Activated B cell treated with CpG ODN at 0.5 μM for 24 hours (primary cell): ENCODE results near the gene C6orf62. TPM values are rescaled to one million over a fixed set of nuclear protein-coding genes. Genes with fewer than 3 reads are reported as not detected.
A peak's percentile ranks its signal among the peaks of the same experiment; 100 is the strongest.
"Not testable (repeated sequence)": the region's sequence is repeated elsewhere in the genome, so short reads cannot be mapped to it uniquely, and the experiment has no call there.

ENCODE experiments used
- ATAC-seq: fragments of 200-7000 bp; cut with Tn5 transposase; one replicate; pipeline ENCODE4 v1.10.0; 2021; ENCODE audit warnings: low read depth, mild to moderate bottlenecking, moderate library complexity
- CTCF ChIA-PET: fragments of 350-600 bp; sonication (Branson Sonifier 250); formaldehyde crosslinking; loops from one replicate; lab custom pipeline; 2021; ENCODE audit warnings: antibody characterized with exemption; lab: Charles Lee
- POLR2A ChIA-PET: fragments of 350-600 bp; sonication (Branson Sonifier 250); formaldehyde crosslinking; loops from one replicate; lab custom pipeline; 2021; ENCODE audit warnings: antibody characterized with exemption; lab: Charles Lee
- DNase-seq: peaks from one replicate; pipeline ENCODE4 v3.0.0; 2022
- H3K27ac Mint-ChIP-seq: one replicate; pipeline ENCODE4 v1.8.0; 2020; ENCODE audit warnings: mixed read lengths
- H3K27me3 Mint-ChIP-seq: one replicate; pipeline ENCODE4 v1.8.0; 2021; ENCODE audit warnings: mixed read lengths
- H3K36me3 Mint-ChIP-seq: one replicate; pipeline ENCODE4 v1.8.0; 2021; ENCODE audit warnings: low read depth, mixed read lengths
- H3K4me1 Mint-ChIP-seq: one replicate; pipeline ENCODE4 v1.8.0; 2021; ENCODE audit warnings: mixed read lengths
- H3K4me3 Mint-ChIP-seq: one replicate; pipeline ENCODE4 v1.8.0; 2020; ENCODE audit warnings: mild to moderate bottlenecking, mixed read lengths
- H3K9me3 Mint-ChIP-seq: one replicate; pipeline ENCODE4 v1.8.0; 2020; ENCODE audit warnings: mixed read lengths
- intact Hi-C: fragments of 100-400 bp; cut with micrococcal nuclease; formaldehyde crosslinking; loops from one replicate; pipeline ENCODE4 v1.15.1; 2024
- total RNA-seq: library from RNA; stranded (reverse); gene quantifications from 2 replicates; pipeline ENCODE4 v1.2.3, GENCODE V29; 2022
- TF ChIP-seq, protein P1 (sequence below): fragments of 200-600 bp; IDR thresholded peaks from one replicate; pipeline ENCODE4 v1.8.0; 2022; ENCODE audit warnings: antibody characterized with exemption, mild to moderate bottlenecking

The C6orf62 gene
- total RNA-seq, 1 donor from 2014 or later, result 135 TPM

DNA sequence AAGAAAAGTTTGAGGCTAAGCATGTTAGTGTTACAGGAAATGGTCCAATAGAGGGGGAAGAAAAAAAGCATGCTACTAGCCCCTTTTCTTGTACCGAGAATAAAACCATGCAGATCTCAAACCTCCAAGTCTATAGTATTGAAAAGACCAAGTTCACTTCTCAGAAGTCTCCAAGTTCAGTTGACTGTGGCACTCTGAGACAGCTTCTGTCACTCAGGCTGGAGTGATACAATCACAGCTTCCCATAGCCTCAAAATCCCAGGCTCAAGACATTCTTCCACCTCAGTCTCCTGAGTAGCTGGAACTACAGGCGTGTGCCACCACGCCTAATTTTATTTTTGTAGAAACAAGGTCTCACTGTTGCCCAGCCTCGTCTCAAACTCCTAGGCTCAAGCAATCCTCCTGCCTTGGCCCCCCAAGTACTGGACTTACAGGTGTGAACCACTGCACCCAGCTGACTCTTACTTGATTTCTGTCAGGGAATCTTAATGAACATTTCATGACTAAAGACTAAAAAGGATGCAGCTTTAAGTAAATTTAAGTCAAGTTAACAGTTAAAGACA is 16.2 kb downstream of the C6orf62 start:
- intact Hi-C loops, result no loop called here
- H3K9me3 Mint-ChIP-seq, result no peaks in the 10 kb centered on the region
- no peaks in the 10 kb centered on the region for H3K27me3 Mint-ChIP-seq
- POLR2A ChIA-PET, result interaction anchor here (0.5 to 1.3 kb wide), 4 partner anchors 10 to 27 kb away, joined by 3 to 5 read pairs (median 4); partner anchors contain the start of gene C6orf62
- CTCF ChIA-PET, result interaction anchor here (3.4 kb wide), 1 partner anchor 122 kb away, joined by 14 read pairs; no protein-coding TSS in a partner anchor
- peaks cover 21% of the 10 kb centered on the region for H3K4me1 Mint-ChIP-seq
- TF ChIP-seq, protein P1, sequence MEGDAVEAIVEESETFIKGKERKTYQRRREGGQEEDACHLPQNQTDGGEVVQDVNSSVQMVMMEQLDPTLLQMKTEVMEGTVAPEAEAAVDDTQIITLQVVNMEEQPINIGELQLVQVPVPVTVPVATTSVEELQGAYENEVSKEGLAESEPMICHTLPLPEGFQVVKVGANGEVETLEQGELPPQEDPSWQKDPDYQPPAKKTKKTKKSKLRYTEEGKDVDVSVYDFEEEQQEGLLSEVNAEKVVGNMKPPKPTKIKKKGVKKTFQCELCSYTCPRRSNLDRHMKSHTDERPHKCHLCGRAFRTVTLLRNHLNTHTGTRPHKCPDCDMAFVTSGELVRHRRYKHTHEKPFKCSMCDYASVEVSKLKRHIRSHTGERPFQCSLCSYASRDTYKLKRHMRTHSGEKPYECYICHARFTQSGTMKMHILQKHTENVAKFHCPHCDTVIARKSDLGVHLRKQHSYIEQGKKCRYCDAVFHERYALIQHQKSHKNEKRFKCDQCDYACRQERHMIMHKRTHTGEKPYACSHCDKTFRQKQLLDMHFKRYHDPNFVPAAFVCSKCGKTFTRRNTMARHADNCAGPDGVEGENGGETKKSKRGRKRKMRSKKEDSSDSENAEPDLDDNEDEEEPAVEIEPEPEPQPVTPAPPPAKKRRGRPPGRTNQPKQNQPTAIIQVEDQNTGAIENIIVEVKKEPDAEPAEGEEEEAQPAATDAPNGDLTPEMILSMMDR, result no peak
- no peak overlapping the region for H3K4me3 Mint-ChIP-seq
- DNase-seq, result no peak
- no peak for ATAC-seq
- peak overlapping the region; percentile 50 for H3K27ac Mint-ChIP-seq
- peaks cover 75% of the 10 kb centered on the region for H3K36me3 Mint-ChIP-seq

DNA sequence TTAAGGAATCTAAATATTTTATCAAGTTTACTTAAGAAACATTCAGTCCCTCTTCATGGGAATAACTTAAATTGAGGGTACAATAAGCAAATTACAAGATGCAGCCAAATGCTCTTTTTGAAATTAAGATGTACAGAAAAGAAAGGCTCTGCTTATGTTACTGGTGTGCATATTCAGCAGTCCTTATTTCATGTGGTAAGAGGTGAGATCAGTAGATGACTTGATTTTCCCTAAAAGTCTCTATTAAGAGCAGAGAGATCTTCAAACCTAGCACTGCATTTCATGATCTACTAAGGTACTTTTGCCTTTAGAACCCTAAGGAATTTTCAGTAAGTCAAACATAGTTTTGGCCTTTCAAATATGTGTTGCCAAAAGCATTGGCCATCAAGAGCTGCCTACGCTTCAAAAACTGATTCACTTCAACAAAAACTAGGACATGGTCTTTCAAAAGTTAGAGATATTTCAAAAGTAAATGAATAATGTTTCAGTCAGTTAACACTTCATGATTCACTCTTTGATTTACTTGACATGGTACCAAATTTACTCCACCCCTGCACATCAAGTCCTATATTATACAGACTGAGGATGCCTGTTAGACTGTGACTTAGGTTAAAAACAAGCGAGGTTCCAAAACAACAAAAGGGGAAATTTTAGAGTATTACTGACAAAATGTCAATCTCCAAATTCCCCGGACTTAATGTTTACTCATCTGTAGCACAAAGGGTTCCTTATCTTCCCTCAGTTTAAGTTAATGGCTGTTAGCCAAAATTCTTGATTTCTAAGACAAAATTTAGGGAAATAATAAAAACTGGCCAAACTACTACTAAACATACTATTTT is 19.2 kb downstream of the C6orf62 start:
- peaks cover 47% of the 10 kb centered on the region for H3K36me3 Mint-ChIP-seq
- H3K4me1 Mint-ChIP-seq, result peaks cover 16% of the 10 kb centered on the region
- no peaks in the 10 kb centered on the region for H3K9me3 Mint-ChIP-seq
- peak overlapping the region; percentile 14 for H3K27ac Mint-ChIP-seq
- intact Hi-C loops, result no loop called here
- no peak overlapping the region for H3K4me3 Mint-ChIP-seq
- TF ChIP-seq, protein P1, result no peak
- ChIA-PET POLR2A (no interaction called here), CTCF (no interaction called here)
- H3K27me3 Mint-ChIP-seq, result no peaks in the 10 kb centered on the region
- DNase-seq, result no peak
- no peak for ATAC-seq

DNA sequence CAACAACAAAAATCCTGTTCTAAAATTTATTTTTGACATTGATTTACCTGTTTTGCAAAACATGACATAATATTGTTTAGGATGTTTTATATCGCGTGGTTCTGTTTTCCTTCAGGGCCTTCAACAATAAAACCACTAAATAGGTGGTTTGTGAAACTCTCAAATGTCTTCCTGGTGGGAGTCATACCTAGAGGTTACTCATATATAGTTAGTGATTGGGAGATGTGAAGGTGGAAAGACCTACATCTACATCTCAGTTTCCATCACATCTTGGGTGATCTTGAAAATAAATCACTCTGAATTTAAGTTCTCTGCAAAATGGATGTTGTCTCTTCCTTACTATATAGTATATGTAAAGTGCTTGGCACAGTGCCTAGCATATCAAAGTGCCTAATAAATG is 22.9 kb downstream of the C6orf62 start:
- Mint-ChIP-seq H3K36me3 (peaks cover 18% of the 10 kb centered on the region), H3K27me3 (no peaks in the 10 kb centered on the region), H3K9me3 (no peaks in the 10 kb centered on the region), H3K4me1 (peaks cover 8% of the 10 kb centered on the region), H3K4me3 (no peak overlapping the region), H3K27ac (no peak overlapping the region)
- intact Hi-C loops, result no loop called here
- ChIA-PET POLR2A (no interaction called here), CTCF (interaction anchor here (0.7 to 8.0 kb wide), 6 partner anchors 113 to 412 kb away, joined by 3 to 82 read pairs (median 4); partner anchors contain the start of gene ALDH5A1)
- no peak for ATAC-seq
- DNase-seq, result no peak
- TF ChIP-seq, protein P1, result no peak

DNA sequence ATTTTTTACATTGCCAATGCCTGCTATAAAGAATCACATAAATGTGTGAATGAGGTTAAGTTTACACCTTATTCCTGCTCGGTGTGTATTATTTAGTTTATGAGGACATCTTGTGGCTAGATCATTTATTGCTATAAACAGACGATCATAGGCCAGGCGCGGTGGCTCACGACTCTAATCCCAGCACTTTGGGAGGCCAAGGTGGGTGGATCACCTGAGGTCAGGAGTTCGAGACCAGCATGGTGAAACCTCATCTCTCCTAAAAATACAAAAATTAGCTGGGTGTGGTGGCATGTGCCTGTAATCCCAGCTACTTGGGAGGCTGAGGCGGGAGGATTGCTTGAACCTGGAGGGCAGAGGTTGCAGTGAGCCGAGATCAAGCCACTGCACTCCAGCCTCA is 23.3 kb downstream of the C6orf62 start:
- CTCF ChIA-PET, result interaction anchor here (0.9 to 8.0 kb wide), 5 partner anchors 112 to 412 kb away, joined by 3 to 82 read pairs (median 5); partner anchors contain the start of gene ALDH5A1
- H3K36me3 Mint-ChIP-seq, result peaks cover 15% of the 10 kb centered on the region
- intact Hi-C loops, result loop anchor here (1.0 to 2.0 kb wide), 7 partner anchors 29 to 412 kb away; partner anchors contain the start of genes ACOT13 and TDP2
- H3K9me3 Mint-ChIP-seq, H3K4me1 Mint-ChIP-seq, H3K27me3 Mint-ChIP-seq, H3K27ac Mint-ChIP-seq, DNase-seq, H3K4me3 Mint-ChIP-seq, POLR2A ChIA-PET: not testable (repeated sequence)
- ATAC-seq, result peak; percentile 74

DNA sequence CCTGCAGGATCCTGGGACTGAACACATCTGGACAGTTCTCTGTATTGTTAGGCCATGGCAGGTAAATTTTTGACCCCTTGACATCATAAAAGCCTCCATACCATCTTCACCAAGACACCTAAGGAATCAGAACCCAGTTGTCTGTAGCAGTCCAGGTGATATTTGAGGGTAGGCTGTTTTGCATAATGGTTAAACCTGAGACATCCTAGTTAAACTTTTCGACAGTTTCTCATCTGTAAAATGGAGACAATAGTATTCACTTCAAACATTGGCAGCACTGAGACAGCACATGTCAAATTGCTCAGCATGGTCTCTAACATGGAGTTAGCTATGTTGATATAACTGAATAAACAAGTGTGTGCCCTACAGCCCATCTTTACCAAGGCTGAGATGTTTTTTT is 24.8 kb downstream of the C6orf62 start:
- peaks cover 8% of the 10 kb centered on the region for H3K36me3 Mint-ChIP-seq
- no peak overlapping the region for H3K27ac Mint-ChIP-seq
- intact Hi-C loops, result loop anchor here (2.0 kb wide), 1 partner anchor 27 kb away; the partner anchor contains the start of genes ACOT13 and TDP2
- DNase-seq (no peak), ATAC-seq (no peak)
- H3K27me3 Mint-ChIP-seq, result no peaks in the 10 kb centered on the region
- TF ChIP-seq, protein P1, result no peak
- ChIA-PET POLR2A (interaction anchor here (0.7 kb wide), 1 partner anchor 25 kb away, joined by 5 read pairs; no protein-coding TSS in a partner anchor), CTCF (interaction anchor here (0.8 to 8.0 kb wide), 3 partner anchors 111 to 199 kb away, joined by 3 to 82 read pairs (median 5); partner anchors contain the start of gene ALDH5A1)
- H3K4me1 Mint-ChIP-seq, result no peaks in the 10 kb centered on the region
- no peak overlapping the region for H3K4me3 Mint-ChIP-seq
- no peaks in the 10 kb centered on the region for H3K9me3 Mint-ChIP-seq
